A673 (cell line): ENCODE measurements around the gene SYNPO2L. TPM values are rescaled to one million over a fixed set of nuclear protein-coding genes. Genes with fewer than 3 reads are reported as not detected.

ENCODE experiments used
- BruUV-seq: library from RNA; stranded (reverse); fragments of 400-500 nt; replicated peaks from 2 replicates; lab custom pipeline; 2021; lab: Mats Ljungman, UMichigan
- CTCF ChIA-PET: fragments of 300-600 bp; sonication (Branson Sonifier 250); formaldehyde crosslinking; loops from one replicate; lab custom pipeline; 2022; ENCODE audit warnings: antibody characterized with exemption; lab: Charles Lee
- POLR2A ChIA-PET: fragments of 300-600 bp; sonication (Branson Sonifier 250); formaldehyde crosslinking; loops from one replicate; lab custom pipeline; 2022; ENCODE audit warnings: antibody characterized with exemption; ENCODE audit not compliant: low non-redundant PET; lab: Charles Lee
- DNase-seq: peaks from one replicate; pipeline ENCODE4 v3.0.0-alpha.2; 2015; ENCODE audit warnings: low spot score
- H3K27ac ChIP-seq: fragments of 200-600 bp; sonication (generic); 2 replicates; pipeline ENCODE4 v1.5.1; 2016; ENCODE audit warnings: mixed run types, low read depth, mild to moderate bottlenecking, mixed read lengths, antibody characterized with exemption, low read length; ENCODE audit not compliant: poor library complexity, severe bottlenecking
- H3K27me3 ChIP-seq: fragments of 200-600 bp; sonication (generic); replicated peaks from 2 replicates; pipeline ENCODE4 v1.6.1; 2017; ENCODE audit warnings: mixed run types, low read depth, mild to moderate bottlenecking, mixed read lengths, antibody characterized with exemption, low read length; ENCODE audit not compliant: insufficient read depth, poor library complexity
- H3K36me3 ChIP-seq: fragments of 200-600 bp; sonication (generic); 2 replicates; pipeline ENCODE4 v1.6.1; 2016; ENCODE audit warnings: mixed run types, mild to moderate bottlenecking, mixed read lengths, antibody characterized with exemption, low read length; ENCODE audit not compliant: insufficient read depth, poor library complexity, severe bottlenecking
- H3K4me1 ChIP-seq: fragments of 200-600 bp; sonication (generic); 2 replicates; pipeline ENCODE4 v1.6.1; 2017; ENCODE audit warnings: mixed run types, mild to moderate bottlenecking, mixed read lengths, antibody characterized with exemption, low read length; ENCODE audit not compliant: insufficient read depth, poor library complexity, severe bottlenecking
- H3K4me3 ChIP-seq: fragments of 200-600 bp; sonication (generic); 2 replicates; pipeline ENCODE4 v1.5.1; 2016; ENCODE audit warnings: low read depth, mixed run types, mild to moderate bottlenecking, mixed read lengths, low read length; ENCODE audit not compliant: poor library complexity, severe bottlenecking
- H3K9me3 ChIP-seq: fragments of 200-600 bp; sonication (generic); 2 replicates; pipeline ENCODE4 v1.6.1; 2016; ENCODE audit warnings: mixed run types, low read depth, mild to moderate bottlenecking, mixed read lengths, antibody characterized with exemption, low read length; ENCODE audit not compliant: poor library complexity, severe bottlenecking
- EZH2 ChIP-seq: fragments of 200-600 bp; sonication (generic); IDR thresholded peaks from 2 replicates; pipeline ENCODE4 v1.6.1; 2017; ENCODE audit warnings: borderline replicate concordance, low read depth, mild to moderate bottlenecking, mixed read lengths, antibody characterized with exemption, low read length; ENCODE audit not compliant: poor library complexity, severe bottlenecking
- intact Hi-C: fragments of 100-400 bp; cut with micrococcal nuclease; formaldehyde crosslinking; loops from one replicate; pipeline ENCODE4 v1.10.0; 2022; ENCODE audit not compliant: unreplicated experiment
- total RNA-seq: library from RNA; stranded (reverse); gene quantifications from 2 replicates; pipeline ENCODE4 v1.2.3, GENCODE V29; 2021
- TF ChIP-seq, protein P1 (sequence below): fragments of 300-800, 200-600 bp; sonication (generic); conservative IDR thresholded peaks from 2 replicates; pipeline ENCODE4 v1.5.1; 2017; ENCODE audit warnings: low read depth, mild to moderate bottlenecking, antibody characterized with exemption, low read length, moderate library complexity, mixed read lengths

The SYNPO2L gene
- total RNA-seq, 1 experiment from 2014 or later = 0.06 TPM

- no peak for DNase-seq
- TF ChIP-seq, protein P1, sequence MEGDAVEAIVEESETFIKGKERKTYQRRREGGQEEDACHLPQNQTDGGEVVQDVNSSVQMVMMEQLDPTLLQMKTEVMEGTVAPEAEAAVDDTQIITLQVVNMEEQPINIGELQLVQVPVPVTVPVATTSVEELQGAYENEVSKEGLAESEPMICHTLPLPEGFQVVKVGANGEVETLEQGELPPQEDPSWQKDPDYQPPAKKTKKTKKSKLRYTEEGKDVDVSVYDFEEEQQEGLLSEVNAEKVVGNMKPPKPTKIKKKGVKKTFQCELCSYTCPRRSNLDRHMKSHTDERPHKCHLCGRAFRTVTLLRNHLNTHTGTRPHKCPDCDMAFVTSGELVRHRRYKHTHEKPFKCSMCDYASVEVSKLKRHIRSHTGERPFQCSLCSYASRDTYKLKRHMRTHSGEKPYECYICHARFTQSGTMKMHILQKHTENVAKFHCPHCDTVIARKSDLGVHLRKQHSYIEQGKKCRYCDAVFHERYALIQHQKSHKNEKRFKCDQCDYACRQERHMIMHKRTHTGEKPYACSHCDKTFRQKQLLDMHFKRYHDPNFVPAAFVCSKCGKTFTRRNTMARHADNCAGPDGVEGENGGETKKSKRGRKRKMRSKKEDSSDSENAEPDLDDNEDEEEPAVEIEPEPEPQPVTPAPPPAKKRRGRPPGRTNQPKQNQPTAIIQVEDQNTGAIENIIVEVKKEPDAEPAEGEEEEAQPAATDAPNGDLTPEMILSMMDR = no peak
- no peak for TF ChIP-seq EZH2
- no peak overlapping the region for H3K4me3 ChIP-seq
- ChIA-PET CTCF (no interaction called here), POLR2A (interaction anchor here (0.6 kb wide), 1 partner anchor 341 kb away, joined by 3 read pairs; no protein-coding TSS in a partner anchor)
- no peaks in the 10 kb centered on the region for H3K36me3 ChIP-seq
- H3K27ac ChIP-seq = no peak overlapping the region
- intact Hi-C loops = no loop called here
- H3K4me1 ChIP-seq = peaks cover 6% of the 10 kb centered on the region
- no TSS peak for BruUV-seq
- no peaks in the 10 kb centered on the region for H3K9me3 ChIP-seq
- H3K27me3 ChIP-seq = no peaks in the 10 kb centered on the region
Measured at GRCh38 chr10:73629165-73629564, 26.7 kb downstream of the SYNPO2L start.

DNA sequence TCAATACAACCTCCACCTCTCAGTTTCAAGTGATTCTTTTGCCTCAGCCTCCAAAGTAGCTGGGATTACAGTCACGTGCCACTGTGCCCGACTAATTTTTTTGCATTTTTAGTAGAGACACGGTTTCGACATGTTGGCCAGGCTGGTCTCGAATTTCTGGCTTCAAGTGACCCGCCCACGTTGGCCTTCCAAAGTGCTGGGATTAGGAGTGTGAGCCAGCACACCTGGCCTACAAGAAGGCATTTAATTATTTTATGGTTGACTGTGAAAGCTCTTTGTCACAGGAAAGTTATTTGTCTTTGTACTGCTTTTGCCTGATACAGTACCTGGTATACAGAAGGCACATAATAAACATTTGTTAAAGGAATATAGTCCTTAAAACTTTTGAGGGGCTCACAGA lies 27.4 kb downstream of the SYNPO2L start:
- no peak overlapping the region for H3K4me3 ChIP-seq
- DNase-seq = no peak
- intact Hi-C loops = no loop called here
- TF ChIP-seq EZH2 = no peak
- TF ChIP-seq, protein P1 = no peak
- no peak overlapping the region for H3K27ac ChIP-seq
- CTCF ChIA-PET = no interaction called here
- no peaks in the 10 kb centered on the region for H3K9me3 ChIP-seq
- H3K36me3 ChIP-seq = no peaks in the 10 kb centered on the region
- POLR2A ChIA-PET = no interaction called here
- peaks cover 6% of the 10 kb centered on the region for H3K4me1 ChIP-seq
- no TSS peak for BruUV-seq
- H3K27me3 ChIP-seq = no peaks in the 10 kb centered on the region

DNA sequence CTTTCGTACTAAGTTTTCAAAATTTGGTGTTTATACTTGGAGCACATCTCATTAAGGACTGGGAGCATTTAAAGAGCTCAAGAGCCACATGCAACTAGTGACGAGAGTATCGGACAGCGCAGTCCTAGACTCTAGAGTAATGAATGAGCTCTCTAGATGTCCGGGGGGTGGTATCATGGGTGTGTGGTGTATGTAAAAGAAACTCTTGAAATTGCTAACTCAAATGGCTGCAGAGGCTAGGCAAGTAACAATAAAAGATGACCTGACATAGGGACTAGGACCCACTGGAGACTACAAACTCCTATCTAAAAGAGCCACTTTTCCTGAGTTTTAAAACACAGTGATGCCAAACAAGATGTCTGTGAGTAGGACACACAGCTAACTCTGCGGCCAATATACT lies 28.5 kb downstream of the SYNPO2L start:
- H3K27me3 ChIP-seq = no peaks in the 10 kb centered on the region
- ChIA-PET POLR2A (no interaction called here), CTCF (no interaction called here)
- TF ChIP-seq, protein P1 = no peak
- no peak for TF ChIP-seq EZH2
- H3K4me1 ChIP-seq = peaks cover 6% of the 10 kb centered on the region
- BruUV-seq = no TSS peak
- H3K27ac ChIP-seq = no peak overlapping the region
- no peak overlapping the region for H3K4me3 ChIP-seq
- intact Hi-C loops = no loop called here
- no peaks in the 10 kb centered on the region for H3K9me3 ChIP-seq
- H3K36me3 ChIP-seq = no peaks in the 10 kb centered on the region
- DNase-seq = no peak
